GM12801 (cell line): ENCODE results near the gene ITGA6.

Experiments used
- TF ChIP-seq, protein P1 (sequence below): IDR thresholded peaks from one replicate; pipeline ENCODE4 v1.5.1; 2011; ENCODE audit warnings: control low read depth; ENCODE audit not compliant: insufficient read length; ENCODE audit errors: extremely low read depth

ITGA6 gene

DNA sequence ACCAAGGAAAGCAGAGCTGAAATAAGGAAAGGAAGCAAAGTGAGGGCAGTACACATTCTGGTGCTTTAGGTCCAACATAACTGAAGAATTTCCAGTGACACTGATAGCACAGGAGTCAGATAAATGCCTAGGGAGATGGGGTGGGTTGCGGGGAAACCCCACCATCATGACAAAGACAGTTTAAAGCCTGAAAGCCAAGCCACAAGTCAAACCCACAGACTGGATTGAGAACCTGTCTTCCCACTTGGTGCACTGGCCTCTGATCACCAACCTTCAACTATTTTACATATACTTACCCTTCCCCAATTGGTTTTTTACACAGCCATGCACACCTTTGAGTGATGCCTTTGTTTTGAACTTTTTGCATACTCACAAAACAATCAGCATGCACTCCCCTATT lies 106.3 kb downstream of the ITGA6 start:
- TF ChIP-seq, protein P1, sequence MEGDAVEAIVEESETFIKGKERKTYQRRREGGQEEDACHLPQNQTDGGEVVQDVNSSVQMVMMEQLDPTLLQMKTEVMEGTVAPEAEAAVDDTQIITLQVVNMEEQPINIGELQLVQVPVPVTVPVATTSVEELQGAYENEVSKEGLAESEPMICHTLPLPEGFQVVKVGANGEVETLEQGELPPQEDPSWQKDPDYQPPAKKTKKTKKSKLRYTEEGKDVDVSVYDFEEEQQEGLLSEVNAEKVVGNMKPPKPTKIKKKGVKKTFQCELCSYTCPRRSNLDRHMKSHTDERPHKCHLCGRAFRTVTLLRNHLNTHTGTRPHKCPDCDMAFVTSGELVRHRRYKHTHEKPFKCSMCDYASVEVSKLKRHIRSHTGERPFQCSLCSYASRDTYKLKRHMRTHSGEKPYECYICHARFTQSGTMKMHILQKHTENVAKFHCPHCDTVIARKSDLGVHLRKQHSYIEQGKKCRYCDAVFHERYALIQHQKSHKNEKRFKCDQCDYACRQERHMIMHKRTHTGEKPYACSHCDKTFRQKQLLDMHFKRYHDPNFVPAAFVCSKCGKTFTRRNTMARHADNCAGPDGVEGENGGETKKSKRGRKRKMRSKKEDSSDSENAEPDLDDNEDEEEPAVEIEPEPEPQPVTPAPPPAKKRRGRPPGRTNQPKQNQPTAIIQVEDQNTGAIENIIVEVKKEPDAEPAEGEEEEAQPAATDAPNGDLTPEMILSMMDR, result no peak

DNA sequence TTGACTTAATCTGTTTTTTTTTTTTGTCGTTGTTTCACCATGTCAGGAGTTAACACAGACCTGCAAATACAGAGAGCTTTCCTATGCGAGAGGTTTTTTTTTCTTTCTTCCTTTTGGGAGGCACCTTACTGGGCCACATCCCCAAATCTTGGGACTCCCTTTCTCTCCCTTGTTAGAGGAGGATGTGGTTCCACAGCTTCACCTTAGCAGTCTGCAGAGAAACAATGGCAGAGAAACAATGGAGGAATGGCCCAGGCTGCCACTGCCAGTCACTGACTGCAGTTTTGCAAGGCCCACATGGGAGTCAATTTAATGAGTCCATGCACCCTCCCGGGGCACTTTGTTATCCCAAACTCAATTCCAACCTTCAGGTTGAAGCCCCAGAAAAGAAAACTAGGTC lies 107.7 kb downstream of the ITGA6 start:
- TF ChIP-seq, protein P1, result no peak

DNA sequence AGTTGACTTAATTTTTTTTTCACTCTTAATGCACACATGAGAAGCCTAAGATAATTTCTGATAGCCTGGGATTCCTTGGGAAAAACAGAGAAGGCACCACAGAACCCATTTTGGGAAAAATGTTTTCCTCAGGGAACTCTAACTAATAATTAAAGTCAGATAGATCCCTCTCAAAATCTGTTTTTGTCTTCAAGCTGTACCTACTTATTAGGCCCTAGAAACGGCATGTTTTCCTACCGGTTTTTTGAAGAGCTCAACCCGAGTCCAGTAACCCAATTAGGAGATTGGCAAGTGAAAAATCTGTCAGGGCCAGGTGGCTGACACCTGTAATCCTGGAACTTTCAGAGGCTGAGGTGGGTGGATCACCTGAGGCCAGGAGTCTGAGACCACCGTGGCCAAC lies 112.4 kb downstream of the ITGA6 start:
- TF ChIP-seq, protein P1, result no peak

DNA sequence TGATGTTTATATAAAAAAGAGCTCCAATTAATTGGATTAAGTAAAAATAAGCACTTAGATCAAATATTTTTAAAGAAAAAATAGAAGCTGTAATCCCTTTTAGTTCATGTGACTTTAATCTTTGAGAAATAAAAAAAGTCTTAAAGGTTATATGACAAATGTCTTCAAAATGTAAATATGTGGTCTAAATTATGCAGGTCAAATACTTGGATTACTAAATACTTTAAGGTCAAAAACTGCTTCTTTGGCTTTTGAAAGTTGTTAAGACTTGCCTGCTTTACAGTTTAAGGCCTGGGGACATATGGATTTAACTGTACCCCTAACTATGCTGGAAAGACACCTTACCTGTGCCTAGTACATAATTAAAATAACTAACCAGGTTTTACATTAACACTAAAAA lies 113.0 kb downstream of the ITGA6 start:
- TF ChIP-seq, protein P1, result no peak

DNA sequence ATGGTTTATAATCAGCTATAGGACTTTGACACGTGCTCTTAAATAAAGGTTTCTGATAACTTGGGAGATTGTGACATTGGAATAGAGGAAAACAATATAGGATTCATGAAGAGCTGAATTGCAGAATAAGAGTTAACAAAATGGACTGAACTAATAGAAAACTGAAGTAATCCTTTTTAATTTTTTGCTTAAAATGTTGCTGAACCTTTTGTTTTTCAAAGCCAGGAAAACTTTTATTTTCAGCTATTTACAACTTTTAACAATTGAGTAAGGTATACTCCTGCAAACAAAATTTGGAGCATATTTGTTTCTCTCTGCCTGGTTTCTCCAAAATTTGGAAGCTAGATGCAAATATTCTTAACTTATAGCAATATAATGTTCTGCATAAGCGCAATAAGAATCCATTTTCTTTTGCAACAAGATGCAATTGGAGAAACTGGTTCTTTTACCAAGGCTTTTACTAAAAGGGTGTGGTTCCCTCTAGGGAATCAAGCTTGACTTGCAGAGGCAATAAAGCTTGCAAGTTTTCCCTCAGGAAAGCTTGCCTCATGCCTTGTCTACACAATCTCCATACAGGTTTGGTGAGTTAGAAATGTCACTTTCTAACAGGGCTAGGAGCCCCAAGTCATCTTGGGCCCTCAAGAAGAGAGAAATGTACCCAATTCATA lies 118.2 kb downstream of the ITGA6 start:
- TF ChIP-seq, protein P1, result no peak

DNA sequence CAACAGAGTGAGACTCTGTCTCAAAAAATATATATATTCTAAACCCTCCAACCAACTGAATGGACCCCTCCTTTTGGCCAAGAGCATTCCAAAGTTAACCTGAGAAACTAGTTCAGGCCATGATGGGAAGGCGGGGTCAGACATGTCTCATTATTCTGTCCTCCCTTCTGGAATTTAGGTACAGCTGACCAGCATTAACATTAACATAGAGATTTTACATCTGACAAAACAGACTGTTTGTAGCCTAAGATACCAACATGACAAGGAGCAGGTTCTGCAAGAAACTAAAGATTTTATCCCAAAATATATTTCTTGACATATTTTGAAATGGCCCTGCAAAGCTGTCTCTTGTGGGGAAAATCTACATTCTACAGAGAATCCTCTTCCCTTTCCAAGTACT lies 121.7 kb downstream of the ITGA6 start:
- TF ChIP-seq, protein P1, result no peak

DNA sequence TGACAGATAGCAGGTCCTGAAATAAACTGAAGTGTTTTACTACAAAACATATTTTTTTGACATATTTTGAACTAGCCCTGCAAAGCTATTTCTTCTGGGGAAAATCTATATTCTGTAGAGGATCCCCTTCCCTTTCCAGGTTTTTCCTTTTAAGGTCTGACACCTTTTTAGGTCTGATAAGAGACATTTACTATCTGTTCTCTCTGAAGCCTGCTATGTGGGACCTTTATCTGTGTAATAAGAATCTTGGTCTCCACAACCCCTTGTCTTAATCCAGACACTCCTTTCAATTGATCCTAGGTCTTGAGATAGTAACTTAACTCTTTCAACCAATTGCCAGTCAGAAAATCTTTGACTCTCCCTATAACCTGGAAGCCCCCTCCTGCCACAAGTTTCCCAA lies 123.0 kb downstream of the ITGA6 start:
- TF ChIP-seq, protein P1, result no peak
